Smooth muscle cell (in vitro differentiated cells): ENCODE results near the gene MYO3B. TPM values are rescaled to one million over a fixed set of nuclear protein-coding genes. Genes with fewer than 3 reads are reported as not detected.

Source experiments
- DNase-seq: peaks from one replicate; lab custom pipeline; 2025; ENCODE audit not compliant: unreplicated experiment; lab: John Stamatoyannopoulos, UW
- H2AFZ ChIP-seq: fragments of 200-600 bp; sonication (generic); 2 replicates; pipeline ENCODE4 v1.6.0; 2016; ENCODE audit warnings: antibody characterized with exemption, low read depth, mild to moderate bottlenecking
- H3F3A ChIP-seq: fragments of 200-600 bp; sonication (generic); 2 replicates; pipeline ENCODE4 v1.6.0; 2017; ENCODE audit warnings: antibody characterized with exemption, low read depth
- H3K27ac ChIP-seq: fragments of 200-600 bp; sonication (generic); 2 replicates; pipeline ENCODE4 v1.5.1; 2016; ENCODE audit warnings: low read depth, mild to moderate bottlenecking
- H3K27me3 ChIP-seq: fragments of 200-600 bp; sonication (generic); 2 replicates; pipeline ENCODE4 v1.6.1; 2016; ENCODE audit warnings: low read depth, mild to moderate bottlenecking
- H3K36me3 ChIP-seq: fragments of 200-600 bp; sonication (generic); 2 replicates; pipeline ENCODE4 v1.5.1; 2016; ENCODE audit warnings: low read depth
- H3K4me1 ChIP-seq: fragments of 200-600 bp; sonication (generic); 2 replicates; pipeline ENCODE4 v1.5.1; 2016; ENCODE audit warnings: low read depth
- H3K4me2 ChIP-seq: fragments of 200-600 bp; sonication (generic); 2 replicates; pipeline ENCODE4 v1.6.0; 2016; ENCODE audit warnings: mild to moderate bottlenecking
- H3K4me3 ChIP-seq: fragments of 200-600 bp; sonication (generic); 2 replicates; pipeline ENCODE4 v1.5.1; 2016; ENCODE audit warnings: mild to moderate bottlenecking
- H3K79me2 ChIP-seq: fragments of 200-600 bp; sonication (generic); 2 replicates; pipeline ENCODE4 v1.6.0; 2016; ENCODE audit warnings: low read depth, mild to moderate bottlenecking
- H3K9ac ChIP-seq: fragments of 200-600 bp; sonication (generic); 2 replicates; pipeline ENCODE4 v1.6.0; 2016; ENCODE audit warnings: low read depth
- H3K9me3 ChIP-seq: fragments of 200-600 bp; sonication (generic); replicated peaks from 2 replicates; pipeline ENCODE4 v1.5.1; 2016; ENCODE audit warnings: low read depth
- H4K20me1 ChIP-seq: fragments of 200-600 bp; sonication (generic); 2 replicates; pipeline ENCODE4 v1.6.0; 2016; ENCODE audit warnings: low read depth
- CTCF ChIP-seq: fragments of 200-600 bp; sonication (generic); IDR thresholded peaks from 2 replicates; pipeline ENCODE4 v1.5.1; 2017; ENCODE audit warnings: borderline replicate concordance, mild to moderate bottlenecking, antibody characterized with exemption; ENCODE audit not compliant: insufficient read depth, poor library complexity, severe bottlenecking
- whole genome bisulfite sequencing: methylation state at CpG from one replicate; pipeline ENCODE4 v1.1.7; 2016; ENCODE audit warnings: low lambda C conversion rate; 5-methylcytosine and 5-hydroxymethylcytosine counted together
- polyA plus RNA-seq: library from polyadenylated mRNA; unstranded; fragments of >200 nt; fragmentation: Nextera tagmentation; extraction: Ambion mirVana; gene quantifications from 2 replicates; pipeline ENCODE4 v1.2.1, GENCODE V29; 2016
- total RNA-seq: library from RNA; depleted of rRNA; stranded (reverse); fragments of >200 nt; gene quantifications from 2 replicates; pipeline ENCODE4 v1.2.3, GENCODE V29; 2014

Gene MYO3B
- total and polyA plus RNA-seq, 2 experiments from 2014 or later: 0.47 to 3.1 TPM

- Histone ChIP-seq H3K27me3 (no peaks in the 10 kb centered on the region), H3K27ac (no peak overlapping the region), H3K4me3 (no peak overlapping the region), H2AFZ (no peak overlapping the region), H3K9me3 (no peaks in the 10 kb centered on the region), H3K4me2 (no peak overlapping the region), H4K20me1 (no peaks in the 10 kb centered on the region), H3F3A (no peaks in the 10 kb centered on the region), H3K36me3 (no peaks in the 10 kb centered on the region), H3K9ac (no peak overlapping the region), H3K79me2 (no peaks in the 10 kb centered on the region), H3K4me1 (no peaks in the 10 kb centered on the region)
- TF ChIP-seq CTCF: no peak
- 22% methylated on average over 3 of the region's 3 CpGs for WGBS
- no peak for DNase-seq
Observed at GRCh38 chr2:170446078-170446477, 268.1 kb downstream of the MYO3B start.

GRCh38 chr2:170449034-170449433 is 271.1 kb downstream of the MYO3B start:
- no peaks in the 10 kb centered on the region for H3K27me3 ChIP-seq
- no peak overlapping the region for H3K27ac ChIP-seq
- no peak for TF ChIP-seq CTCF
- no peaks in the 10 kb centered on the region for H3K79me2 ChIP-seq
- no peak overlapping the region for H3K4me2 ChIP-seq
- no peak for DNase-seq
- H3F3A ChIP-seq: no peaks in the 10 kb centered on the region
- no peak overlapping the region for H3K9ac ChIP-seq
- H3K36me3 ChIP-seq: no peaks in the 10 kb centered on the region
- H3K4me3 ChIP-seq: no peak overlapping the region
- 91% methylated on average over 1 of the region's 1 CpG for WGBS
- no peaks in the 10 kb centered on the region for H3K4me1 ChIP-seq
- H2AFZ ChIP-seq: no peak overlapping the region
- H3K9me3 ChIP-seq: no peaks in the 10 kb centered on the region
- no peaks in the 10 kb centered on the region for H4K20me1 ChIP-seq

- no peak overlapping the region for H3K9ac ChIP-seq
- 83% methylated on average over 7 of the region's 7 CpGs for WGBS
- no peaks in the 10 kb centered on the region for H3K9me3 ChIP-seq
- no peak overlapping the region for H3K4me3 ChIP-seq
- no peaks in the 10 kb centered on the region for H4K20me1 ChIP-seq
- peak overlapping the region; percentile 2 for H3K27ac ChIP-seq
- H2AFZ ChIP-seq: peak overlapping the region; percentile 56
- H3K4me1 ChIP-seq: no peaks in the 10 kb centered on the region
- no peaks in the 10 kb centered on the region for H3K79me2 ChIP-seq
- no peaks in the 10 kb centered on the region for H3K27me3 ChIP-seq
- no peak for TF ChIP-seq CTCF
- DNase-seq: no peak
- H3K36me3 ChIP-seq: no peaks in the 10 kb centered on the region
- no peaks in the 10 kb centered on the region for H3F3A ChIP-seq
- no peak overlapping the region for H3K4me2 ChIP-seq
Observed at GRCh38 chr2:170454471-170455372, 276.8 kb downstream of the MYO3B start.
